Kidney glomerular epithelial cell (primary cell): ENCODE data around the gene RERE.

Experiments used
- DNase-seq: peaks from one replicate; lab custom pipeline; 2025; lab: John Stamatoyannopoulos, UW

RERE gene

GRCh38 chr1:8349473-8349865 is 468.0 kb downstream of the RERE start:
- no peak for DNase-seq

GRCh38 chr1:8348777-8349472 is 468.5 kb downstream of the RERE start:
- DNase-seq: peak; percentile 45

- DNase-seq: no peak
These were observed 469.2 kb downstream of the RERE start for GRCh38 chr1:8348047-8348776.

- DNase-seq: no peak
These were observed 469.8 kb downstream of the RERE start for GRCh38 chr1:8347635-8348034.

- DNase-seq: no peak
These were observed 471.6 kb downstream of the RERE start for GRCh38 chr1:8345621-8346415.

GRCh38 chr1:8344893-8345507 is 472.4 kb downstream of the RERE start:
- DNase-seq: no peak

GRCh38 chr1:8343464-8344001 is 473.9 kb downstream of the RERE start:
- peak; percentile 99 for DNase-seq

GRCh38 chr1:8343044-8343443 is 474.4 kb downstream of the RERE start:
- no peak for DNase-seq

- DNase-seq: no peak
These were observed 475.1 kb downstream of the RERE start for GRCh38 chr1:8342325-8342724.

- no peak for DNase-seq
These were observed 477.0 kb downstream of the RERE start for GRCh38 chr1:8340448-8340847.

- DNase-seq: no peak
These were observed 478.2 kb downstream of the RERE start for GRCh38 chr1:8339203-8339600.

- no peak for DNase-seq
These were observed 478.8 kb downstream of the RERE start for GRCh38 chr1:8338526-8339202.

GRCh38 chr1:8337776-8338525 is 479.5 kb downstream of the RERE start:
- DNase-seq: no peak

GRCh38 chr1:8335246-8335645 is 482.2 kb downstream of the RERE start:
- DNase-seq: no peak

- DNase-seq: no peak
These were observed 483.2 kb downstream of the RERE start for GRCh38 chr1:8334106-8334851.

- DNase-seq: no peak
These were observed 484.0 kb downstream of the RERE start for GRCh38 chr1:8333246-8333987.

- no peak for DNase-seq
These were observed 484.6 kb downstream of the RERE start for GRCh38 chr1:8332806-8333205.

- DNase-seq: no peak
These were observed 486.9 kb downstream of the RERE start for GRCh38 chr1:8330271-8331125.
